NCI-H2081 treated with DMSO at 0.1 percent for 48 hours (cell line): ENCODE data around the gene CDYL.

ENCODE experiments used
- DNase-seq: peaks from one replicate; lab custom pipeline; 2025; lab: John Stamatoyannopoulos, UW

Gene CDYL

DNA sequence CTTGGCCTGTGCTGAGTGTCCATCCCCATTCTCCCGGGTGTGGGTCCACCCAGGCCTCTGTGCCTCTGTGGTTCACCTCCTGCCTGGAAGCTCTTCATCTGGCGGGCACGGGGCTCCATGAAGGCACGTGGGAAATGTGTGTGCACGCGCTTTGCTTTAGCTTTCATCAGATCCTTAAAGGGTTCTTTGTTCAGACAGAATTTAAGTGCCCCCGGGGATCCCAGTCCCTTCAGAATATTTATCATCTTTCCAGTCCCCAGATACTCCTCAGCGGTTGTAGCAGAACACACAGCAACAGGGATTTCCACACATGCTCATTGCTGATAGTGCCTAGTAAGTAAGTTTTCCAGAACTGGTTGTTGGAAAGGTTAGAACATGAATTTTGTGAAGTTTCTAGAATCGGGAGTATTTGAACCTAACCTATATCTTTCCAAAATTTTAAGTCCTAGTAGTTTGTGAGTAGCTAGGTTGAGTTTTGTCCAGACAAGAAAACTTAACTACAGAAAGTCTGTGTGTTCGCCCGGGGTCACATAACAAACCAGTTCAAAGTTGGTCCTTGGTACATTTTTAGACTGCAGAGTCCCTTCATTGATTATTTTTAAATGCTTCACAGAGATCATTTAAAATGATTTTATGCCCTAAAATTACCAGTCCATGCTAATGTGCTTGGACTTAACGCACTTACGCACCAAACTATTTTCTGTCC, 159.9 kb downstream of the CDYL start:
- DNase-seq = no peak

DNA sequence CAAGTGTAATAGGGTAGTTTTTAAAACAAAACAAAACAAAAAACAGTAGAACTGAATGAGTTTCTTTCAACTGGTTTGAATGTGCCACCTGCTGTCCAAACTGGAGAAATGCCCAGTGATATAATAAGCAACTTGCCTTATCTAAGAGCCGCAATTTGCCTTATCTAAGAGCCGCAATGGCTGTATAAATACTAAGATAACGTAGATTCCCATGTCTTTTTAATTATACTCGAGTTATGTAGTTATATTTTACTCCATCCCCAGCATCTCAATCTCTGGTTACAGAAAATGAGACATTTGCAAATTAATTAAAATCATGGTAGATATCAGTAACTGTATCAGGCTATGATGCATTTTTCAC, 160.5 kb downstream of the CDYL start:
- DNase-seq = no peak

DNA sequence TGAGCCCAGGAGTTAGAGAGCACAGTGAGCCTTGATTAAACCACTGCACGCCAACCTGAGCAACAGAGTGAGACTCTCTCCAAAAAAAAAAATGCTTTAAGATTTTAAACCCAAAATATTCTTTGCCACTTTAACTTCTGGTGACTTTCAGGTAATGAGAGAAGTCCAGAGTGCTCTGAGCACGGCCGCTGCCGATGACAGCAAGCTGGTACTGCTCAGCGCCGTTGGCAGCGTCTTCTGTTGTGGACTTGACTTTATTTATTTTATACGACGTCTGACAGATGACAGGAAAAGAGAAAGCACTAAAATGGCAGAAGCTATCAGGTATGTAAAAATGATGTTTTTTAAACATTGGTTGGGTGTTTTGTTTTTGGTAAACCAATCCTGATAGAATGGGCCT, 161.2 kb downstream of the CDYL start:
- no peak for DNase-seq

DNA sequence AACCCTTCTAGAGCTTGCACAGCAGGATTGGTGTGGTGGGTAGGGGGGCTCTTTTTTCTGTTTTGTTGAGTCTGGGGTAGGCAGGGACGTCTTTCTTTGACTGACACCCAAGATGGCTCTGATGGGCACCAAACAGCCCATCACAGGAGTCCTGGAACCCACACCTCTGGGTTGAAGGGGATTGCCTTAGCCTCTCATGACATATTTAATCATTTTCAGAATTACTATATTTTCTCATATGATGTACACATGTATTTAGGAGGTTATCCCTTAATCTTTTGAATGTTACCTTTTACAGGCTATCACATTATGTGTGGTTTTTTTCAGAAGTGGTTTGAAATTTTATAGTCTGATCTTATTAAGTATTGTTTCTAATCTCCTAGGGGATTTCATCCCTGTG, 163.0 kb downstream of the CDYL start:
- DNase-seq = no peak

DNA sequence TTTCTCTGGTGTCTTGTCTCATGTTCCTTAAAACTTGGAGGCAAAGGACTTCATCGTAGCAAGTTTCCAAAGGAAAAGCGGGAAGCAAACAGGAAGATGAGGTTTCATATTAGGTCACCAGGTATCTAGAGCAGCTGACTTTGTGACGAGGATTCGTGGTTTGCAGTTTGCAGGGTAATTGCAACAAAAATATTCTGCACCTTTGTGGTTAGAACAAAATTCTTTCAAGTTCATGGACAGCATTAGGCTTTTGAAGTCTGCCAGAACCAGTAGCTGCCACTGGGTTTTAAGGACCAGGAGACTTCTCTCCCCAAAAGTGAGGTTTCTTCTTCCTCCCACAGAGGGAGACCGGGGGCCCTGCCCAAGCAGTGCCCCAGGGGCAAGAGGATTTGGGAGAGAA, 164.2 kb downstream of the CDYL start:
- no peak for DNase-seq

DNA sequence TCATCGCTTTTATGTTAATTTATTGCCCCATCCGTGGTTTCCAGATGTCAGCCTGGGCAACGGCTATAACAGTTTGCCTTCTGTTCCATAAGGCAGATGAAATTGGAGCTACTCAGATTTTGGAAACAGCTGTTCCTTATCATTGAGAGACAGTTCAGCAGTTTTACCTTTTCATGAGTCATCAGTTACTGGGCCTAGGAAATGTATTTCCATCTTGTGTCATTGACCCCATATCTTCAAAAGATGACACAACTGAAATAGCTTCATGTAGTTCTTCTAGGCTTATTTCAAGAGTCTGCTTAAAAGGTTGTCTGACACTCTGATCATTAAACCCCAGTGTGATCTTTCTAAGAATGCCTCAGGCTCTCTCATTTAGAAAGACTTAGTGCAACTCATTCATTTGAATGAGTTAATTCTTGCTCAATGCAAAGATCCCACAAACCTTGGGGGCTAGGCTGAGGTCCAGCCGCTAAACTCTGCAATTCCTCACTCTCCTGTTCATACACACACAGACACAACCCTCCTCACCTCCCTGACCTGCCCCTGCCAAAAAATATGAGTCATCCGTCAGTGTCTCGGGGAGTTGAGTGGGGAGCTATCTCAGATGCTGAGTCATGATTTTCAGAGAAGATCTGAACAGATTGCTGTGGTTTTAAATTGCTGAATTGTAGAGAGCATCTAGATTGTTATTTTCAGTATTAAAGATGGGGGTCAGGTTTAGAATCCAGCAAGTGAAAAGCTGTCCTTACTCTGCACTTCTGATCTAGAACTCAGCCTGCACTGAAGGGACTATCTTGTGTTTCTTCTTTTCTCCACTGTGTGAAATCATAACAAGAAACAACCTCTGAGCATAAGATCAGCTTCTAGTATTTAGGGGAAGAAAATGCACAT, 165.8 kb downstream of the CDYL start:
- DNase-seq = no peak

DNA sequence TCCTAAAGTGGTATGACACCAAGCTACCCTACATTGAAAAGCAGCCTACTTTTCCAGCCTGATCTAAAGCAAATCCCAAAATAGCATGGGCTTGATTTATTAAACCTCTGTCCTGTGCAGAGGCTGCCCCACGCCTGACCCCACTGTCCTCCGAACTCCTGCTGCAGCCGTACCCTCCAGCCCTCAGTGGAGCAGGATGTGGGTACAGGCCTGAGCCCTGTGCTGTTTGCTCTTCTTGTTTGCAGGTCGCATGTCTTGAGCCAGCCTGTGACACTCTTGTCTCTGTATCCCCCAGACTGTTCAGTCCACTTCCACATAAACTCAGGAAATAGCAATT, 166.4 kb downstream of the CDYL start:
- no peak for DNase-seq

DNA sequence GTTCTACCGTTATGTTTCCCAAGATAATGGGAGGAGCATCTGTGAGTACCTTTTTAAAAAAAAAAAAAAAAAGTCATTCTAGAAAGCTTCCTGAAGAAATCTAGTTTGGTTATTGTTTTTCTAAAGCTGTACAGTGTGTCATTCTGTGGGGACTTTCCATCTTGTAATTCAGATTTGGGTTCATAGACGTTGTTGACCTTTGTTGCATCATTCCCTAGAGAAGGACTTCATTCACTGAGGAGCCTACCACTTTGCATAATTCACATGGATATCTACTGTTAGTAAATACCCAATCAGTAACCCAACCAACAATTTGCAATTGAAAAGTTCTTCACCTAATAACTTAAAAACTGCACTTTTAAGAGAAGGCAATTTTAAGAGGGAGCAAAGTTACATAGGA, 167.5 kb downstream of the CDYL start:
- no peak for DNase-seq

DNA sequence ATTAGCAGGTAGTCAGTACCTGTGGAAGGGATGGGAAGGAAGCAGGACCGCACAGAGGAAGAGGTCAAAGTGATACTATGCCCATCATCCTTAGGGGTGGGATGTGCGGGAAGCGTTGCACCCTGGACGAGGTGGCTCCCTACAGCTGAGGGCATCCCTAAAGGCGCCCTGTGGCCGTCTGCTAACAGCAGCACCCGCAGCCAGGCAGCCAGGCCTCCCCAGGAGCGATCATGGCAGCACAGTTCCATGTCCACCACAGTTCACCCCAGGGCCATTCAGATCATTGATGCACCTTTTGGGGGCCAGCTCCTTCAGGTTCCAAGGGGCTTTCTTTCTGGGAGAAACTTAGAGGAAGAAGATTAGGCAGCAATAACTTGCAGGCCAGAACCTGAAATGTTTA, 168.1 kb downstream of the CDYL start:
- DNase-seq = no peak

DNA sequence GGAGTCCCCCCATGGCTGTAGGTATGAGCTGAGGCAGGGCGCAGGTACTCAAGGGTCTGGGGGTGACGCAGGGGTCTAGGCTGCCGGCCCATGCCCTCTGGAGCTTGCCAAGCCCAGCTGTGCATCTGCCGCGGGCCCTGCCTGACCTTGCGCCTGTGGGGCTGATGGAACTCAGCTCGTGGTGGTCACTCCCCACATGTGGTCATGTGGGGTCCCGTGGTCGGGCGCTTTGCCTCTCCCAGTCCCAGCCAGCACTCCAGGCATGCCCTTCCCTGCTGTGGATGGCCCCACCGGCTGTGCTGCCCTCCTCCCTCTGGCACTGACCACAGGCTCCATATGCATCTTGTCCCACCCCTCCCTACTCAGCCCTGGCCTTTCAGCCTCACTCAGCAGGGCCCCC, 170.3 kb downstream of the CDYL start:
- no peak for DNase-seq

DNA sequence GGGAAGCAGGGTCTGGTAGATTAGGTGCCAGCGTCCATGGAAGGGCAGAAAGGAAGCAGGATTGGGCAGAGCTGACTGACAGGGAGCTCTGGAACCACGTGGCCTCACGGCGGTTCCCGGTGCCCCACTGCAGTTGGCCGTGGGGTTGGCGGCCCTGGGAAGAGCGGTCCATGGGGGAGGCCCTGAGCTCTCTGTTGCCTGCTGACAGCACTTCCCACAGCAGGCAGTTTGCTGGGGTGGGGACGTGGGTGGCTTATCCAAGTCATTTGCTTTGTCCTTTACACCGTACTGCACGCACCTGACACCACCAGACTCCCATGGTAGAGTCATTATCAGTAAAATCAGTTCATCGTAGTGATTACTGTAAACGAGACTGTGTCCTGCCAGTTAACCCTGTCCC, 171.5 kb downstream of the CDYL start:
- DNase-seq = no peak

DNA sequence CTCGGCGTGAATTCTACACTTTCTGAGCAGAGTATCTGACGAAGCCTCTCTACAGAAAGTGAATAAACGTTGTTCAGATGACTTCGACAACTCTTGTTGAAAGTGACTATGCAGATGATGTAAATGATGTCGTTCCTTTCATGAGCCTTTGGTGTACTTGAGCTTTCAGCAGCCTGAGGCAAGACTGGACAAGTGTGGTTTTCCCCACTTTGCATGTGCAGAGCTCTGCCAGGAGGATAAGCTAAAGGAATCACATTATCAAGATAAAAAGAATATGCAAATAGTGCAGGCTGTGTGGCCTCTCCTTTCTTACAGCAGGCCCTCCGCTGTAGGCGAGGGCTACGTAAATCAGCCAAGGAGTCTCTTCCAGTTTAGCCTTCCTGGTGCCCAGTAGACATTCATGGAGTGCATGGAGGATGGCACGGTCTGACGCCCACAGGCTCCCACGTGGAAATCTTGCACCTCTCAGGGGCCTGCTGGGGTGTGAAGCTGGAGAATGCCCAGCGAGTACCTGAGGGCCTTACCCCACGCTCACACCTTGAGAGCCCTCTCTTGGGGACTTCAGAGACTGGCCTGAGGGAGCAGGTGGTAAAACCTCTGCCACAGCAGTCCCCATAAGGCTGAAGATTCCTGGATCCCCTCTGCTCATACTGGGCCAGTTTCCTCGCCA, 172.7 kb downstream of the CDYL start:
- DNase-seq = no peak

DNA sequence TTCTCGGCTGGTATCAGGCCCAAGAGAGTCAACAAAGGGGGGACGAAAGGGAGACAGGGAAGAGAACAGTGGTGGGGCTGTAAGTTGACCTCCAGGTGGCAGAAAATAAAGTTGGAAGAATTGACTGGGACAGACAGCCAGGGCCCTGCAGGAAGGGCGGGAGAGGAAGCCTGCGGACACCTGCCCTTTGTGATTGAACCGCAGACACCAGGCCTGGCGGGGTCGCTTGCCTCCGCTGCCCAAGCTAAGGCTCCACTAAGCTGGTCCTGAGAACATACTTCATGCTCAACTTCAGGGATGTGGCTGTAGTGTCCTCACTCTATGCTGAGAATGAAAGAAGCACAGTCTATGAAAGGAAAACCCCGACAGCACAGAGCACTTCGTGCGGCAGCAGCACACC, 173.9 kb downstream of the CDYL start:
- DNase-seq = no peak

DNA sequence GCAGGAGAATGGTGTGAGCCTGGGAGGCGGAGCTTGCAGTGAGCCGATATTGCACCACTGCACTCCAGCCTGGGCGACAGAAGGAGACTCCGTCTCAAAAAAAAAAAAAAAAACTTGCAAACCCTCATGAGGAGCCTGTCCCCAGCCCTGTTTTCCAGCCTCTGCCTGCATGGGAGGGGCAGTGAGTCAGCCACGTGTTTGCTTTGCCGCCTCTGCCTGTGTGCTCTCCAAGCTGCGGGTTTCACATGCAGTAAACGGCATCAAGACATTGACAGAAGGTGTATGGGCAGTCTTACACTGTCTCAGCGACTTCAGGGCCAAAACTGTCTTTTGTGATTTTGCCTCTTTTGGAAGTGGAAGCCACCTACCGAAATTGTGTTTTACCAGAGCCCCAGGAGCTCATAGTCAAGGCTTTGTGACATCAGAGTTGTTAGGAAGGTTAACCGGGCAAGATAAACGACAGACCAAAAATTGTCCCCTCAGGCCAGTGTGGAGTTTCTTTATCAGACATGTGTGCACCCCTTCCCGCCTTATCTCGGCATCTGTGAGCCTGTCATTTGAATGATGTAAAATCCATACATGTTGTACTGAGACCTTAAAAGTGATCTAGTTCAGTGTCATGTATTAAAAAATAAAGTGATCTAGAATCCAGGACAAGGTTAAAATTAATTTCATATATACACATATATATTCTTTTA, 174.8 kb downstream of the CDYL start:
- DNase-seq = no peak

DNA sequence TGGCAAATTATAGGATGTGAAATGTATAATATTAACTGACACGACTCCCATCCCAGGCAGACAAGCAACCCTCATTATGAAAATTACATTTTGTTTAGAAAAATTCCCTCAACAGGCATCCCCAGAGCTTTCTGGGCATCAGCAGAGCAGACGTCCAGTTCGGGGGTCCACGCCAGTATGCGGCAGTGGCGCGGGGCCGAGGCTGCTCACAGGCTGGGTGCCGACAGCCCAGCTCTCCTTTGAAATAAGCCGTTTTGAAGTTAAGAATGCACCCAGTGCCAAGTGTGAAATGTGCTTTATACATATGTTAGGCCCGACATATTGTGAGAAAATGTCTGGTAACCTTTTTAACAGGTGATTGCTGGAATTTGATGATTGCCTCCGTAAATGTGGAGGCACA, 177.2 kb downstream of the CDYL start:
- no peak for DNase-seq

DNA sequence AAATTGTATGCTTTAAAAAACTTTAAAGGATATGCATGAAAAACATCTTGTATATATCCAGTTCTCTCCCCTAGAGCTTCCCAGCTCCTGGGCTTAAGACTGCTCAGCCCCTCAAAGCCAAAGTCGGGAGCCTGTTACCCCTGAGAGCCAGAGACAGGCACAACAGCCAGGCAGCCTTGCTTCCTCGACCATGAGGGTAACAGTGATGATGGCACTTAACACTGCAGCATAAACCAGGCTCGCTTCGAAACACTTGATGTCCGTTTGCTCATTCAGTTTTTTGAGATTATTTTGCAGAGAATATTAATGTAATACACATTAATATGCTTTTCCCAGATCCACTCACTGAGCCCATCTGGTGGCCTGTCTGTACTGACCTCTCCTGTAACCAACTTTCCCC, 180.4 kb downstream of the CDYL start:
- no peak for DNase-seq

DNA sequence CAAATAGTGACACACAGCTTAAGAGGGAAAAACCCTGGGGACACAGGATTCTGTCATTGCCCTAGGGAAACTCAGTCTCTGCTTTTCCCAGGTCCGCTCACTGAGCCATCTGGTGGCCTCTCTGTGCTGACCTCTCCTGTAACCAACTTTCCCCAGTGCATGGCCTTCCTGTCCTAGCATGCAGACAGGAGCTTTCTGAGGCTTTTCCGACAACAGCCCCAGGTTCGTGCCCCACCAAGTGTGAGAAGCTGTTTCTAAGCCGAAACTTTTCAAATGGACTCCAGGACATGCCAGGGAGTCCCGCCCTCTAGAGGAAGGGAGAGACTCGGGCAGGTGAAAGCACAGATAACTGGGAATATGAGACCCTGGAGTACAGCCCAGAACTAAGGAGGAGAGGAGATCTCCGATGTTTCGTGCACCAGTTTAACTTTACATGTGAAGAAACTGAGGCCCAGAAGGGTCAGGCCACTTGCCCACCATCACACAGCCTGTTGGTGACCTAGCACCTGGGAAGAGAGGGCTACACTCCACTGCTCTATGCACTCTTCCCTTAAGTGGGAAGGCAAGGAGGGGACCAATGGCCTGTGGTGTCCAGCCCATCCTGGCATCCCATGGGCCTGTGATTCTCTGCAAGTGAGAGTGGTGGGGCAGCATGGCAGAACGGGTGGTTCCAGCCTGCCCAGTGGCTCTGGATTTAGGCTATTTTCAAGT, 181.5 kb downstream of the CDYL start:
- DNase-seq = no peak

DNA sequence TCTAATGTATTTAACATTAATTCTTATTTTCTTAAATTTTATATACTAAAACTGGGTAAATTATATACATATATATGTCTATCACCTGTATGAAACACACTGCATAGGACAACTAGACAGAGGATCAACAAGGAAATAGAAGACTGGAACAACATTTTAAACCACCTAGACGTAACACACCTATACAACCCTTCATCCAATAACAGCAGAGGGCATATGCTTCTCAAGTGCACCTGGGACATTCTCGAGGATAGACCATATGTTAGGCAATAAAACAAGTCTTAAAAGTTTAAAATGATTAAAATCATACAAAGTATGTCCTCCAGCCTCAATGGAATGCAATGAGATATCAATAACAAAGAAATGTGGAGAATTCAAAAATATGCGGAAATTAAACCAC, 182.4 kb downstream of the CDYL start:
- DNase-seq = no peak

DNA sequence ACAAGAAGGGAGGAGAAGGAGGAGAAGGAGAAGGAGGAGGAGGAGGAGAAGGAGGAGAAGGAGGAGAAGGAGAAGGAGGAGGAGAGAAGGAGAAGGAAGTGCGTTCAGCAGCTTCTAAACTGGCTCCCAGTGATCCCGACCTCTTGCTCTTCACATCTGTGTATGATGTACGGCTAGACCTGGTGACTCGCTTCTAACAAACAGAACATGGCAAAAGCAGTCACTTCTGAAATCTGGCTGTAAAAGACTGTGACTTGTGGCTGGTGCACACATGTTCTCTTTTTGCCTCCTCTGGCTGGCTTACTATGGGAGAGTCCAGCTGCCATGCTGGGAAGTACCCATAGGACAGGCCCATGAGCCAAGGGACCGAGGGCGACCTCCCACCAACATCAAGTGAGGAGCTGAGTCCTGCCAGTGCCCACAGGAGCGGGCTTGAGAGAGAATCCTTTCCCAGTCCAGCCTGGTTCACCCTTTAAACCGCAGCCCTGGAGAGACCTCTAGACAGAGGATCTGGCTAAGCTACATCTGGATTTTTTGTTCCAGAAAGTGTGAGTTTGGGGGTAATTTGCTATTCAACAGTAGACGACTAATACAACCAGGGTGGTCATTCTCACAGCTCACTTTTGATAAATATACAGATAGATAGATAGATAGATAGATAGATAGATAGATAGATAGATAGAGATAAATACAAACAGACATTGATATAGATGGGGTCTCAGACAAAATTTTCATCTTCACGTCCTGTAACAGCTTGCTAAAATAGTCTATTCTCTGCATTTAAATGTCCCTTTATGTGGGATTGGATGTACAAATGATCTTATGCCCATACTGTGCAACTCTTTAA, 185.3 kb downstream of the CDYL start:
- DNase-seq = no peak

DNA sequence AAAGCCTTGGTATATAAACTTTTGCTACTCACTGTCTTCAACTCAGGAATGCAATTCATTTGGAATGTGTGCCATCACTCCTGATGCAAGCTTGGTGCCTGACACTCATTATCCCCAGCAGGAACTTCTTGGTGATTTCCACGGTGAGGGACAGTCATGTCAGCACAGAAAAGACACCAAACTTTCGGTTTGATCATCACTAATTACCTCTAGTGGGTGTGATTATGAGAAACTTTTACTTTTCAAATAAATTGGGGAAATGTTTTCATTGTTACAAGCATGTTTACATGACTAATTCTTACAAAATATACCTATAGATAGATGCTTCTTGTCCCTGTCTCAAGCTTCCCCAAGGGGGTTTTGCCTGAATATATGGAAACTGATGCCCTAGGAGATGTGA, 186.7 kb downstream of the CDYL start:
- no peak for DNase-seq
